Liver (tissue), 3 donors: ENCODE results near the gene TMEM87A.

Experiments used
- FOXA1 ChIP-seq: IDR thresholded peaks from 2 replicates; pipeline ENCODE4 v1.6.1; 2016; ENCODE audit warnings: antibody characterized with exemption
- HNF4G ChIP-seq: IDR thresholded peaks from 2 replicates; pipeline ENCODE4 v1.6.1; 2016; ENCODE audit warnings: antibody characterized with exemption
- JUND ChIP-seq, 2 donors: IDR thresholded peaks; 2 replicates each; pipeline ENCODE4 v1.6.1; 2016; ENCODE audit warnings: antibody characterized with exemption in 2 of 2
- RAD21 ChIP-seq, 2 donors: IDR thresholded peaks; 2 replicates each; pipeline ENCODE4 v1.6.1; 2016; ENCODE audit warnings: antibody characterized with exemption in 2 of 2, mild to moderate bottlenecking in 2 of 2
- YY1 ChIP-seq: IDR thresholded peaks from 2 replicates; pipeline ENCODE4 v1.6.1; 2016; ENCODE audit warnings: antibody characterized with exemption, mild to moderate bottlenecking
- TF ChIP-seq, protein P1 (sequence below): fragments of 150-350 bp; IDR thresholded peaks from 2 replicates; pipeline ENCODE4 v1.5.1; 2017; ENCODE audit warnings: improper control_type of control experiment, low read depth, low read length; ENCODE audit not compliant: missing input control
- TF ChIP-seq, protein P2 (sequence below): IDR thresholded peaks from 2 replicates; pipeline ENCODE4 v1.6.1; 2016; ENCODE audit warnings: antibody characterized with exemption
- TF ChIP-seq, protein P3 (sequence below): IDR thresholded peaks from 2 replicates; pipeline ENCODE4 v1.6.1; 2016; ENCODE audit warnings: antibody characterized with exemption, mild to moderate bottlenecking
- donor health status: healthy.
- donor health status: healthy.

DNA sequence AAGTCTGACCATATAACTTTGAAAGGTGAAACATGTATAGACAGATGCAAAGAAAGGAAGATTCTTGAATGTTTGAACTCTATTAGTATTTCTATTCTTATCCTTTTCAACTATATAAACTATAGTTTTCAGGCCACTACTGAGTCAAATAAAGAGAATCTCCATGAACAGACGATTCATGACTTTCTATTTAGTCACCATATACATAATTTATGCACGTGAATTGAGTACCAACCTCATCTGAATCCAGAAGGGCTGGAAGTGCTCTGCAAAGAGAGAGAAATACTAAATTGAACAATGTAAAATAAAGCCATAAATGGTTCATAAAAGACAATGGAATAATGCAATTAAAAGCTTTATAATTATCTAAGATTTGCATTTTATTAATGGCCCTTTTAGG lies 55.7 kb downstream of the TMEM87A start:
- no peak for TF ChIP-seq FOXA1
- TF ChIP-seq, protein P1, sequence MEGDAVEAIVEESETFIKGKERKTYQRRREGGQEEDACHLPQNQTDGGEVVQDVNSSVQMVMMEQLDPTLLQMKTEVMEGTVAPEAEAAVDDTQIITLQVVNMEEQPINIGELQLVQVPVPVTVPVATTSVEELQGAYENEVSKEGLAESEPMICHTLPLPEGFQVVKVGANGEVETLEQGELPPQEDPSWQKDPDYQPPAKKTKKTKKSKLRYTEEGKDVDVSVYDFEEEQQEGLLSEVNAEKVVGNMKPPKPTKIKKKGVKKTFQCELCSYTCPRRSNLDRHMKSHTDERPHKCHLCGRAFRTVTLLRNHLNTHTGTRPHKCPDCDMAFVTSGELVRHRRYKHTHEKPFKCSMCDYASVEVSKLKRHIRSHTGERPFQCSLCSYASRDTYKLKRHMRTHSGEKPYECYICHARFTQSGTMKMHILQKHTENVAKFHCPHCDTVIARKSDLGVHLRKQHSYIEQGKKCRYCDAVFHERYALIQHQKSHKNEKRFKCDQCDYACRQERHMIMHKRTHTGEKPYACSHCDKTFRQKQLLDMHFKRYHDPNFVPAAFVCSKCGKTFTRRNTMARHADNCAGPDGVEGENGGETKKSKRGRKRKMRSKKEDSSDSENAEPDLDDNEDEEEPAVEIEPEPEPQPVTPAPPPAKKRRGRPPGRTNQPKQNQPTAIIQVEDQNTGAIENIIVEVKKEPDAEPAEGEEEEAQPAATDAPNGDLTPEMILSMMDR = no peak
- no peak for TF ChIP-seq HNF4G
- TF ChIP-seq, protein P2, sequence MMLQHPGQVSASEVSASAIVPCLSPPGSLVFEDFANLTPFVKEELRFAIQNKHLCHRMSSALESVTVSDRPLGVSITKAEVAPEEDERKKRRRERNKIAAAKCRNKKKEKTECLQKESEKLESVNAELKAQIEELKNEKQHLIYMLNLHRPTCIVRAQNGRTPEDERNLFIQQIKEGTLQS = no peak
- TF ChIP-seq, protein P3, sequence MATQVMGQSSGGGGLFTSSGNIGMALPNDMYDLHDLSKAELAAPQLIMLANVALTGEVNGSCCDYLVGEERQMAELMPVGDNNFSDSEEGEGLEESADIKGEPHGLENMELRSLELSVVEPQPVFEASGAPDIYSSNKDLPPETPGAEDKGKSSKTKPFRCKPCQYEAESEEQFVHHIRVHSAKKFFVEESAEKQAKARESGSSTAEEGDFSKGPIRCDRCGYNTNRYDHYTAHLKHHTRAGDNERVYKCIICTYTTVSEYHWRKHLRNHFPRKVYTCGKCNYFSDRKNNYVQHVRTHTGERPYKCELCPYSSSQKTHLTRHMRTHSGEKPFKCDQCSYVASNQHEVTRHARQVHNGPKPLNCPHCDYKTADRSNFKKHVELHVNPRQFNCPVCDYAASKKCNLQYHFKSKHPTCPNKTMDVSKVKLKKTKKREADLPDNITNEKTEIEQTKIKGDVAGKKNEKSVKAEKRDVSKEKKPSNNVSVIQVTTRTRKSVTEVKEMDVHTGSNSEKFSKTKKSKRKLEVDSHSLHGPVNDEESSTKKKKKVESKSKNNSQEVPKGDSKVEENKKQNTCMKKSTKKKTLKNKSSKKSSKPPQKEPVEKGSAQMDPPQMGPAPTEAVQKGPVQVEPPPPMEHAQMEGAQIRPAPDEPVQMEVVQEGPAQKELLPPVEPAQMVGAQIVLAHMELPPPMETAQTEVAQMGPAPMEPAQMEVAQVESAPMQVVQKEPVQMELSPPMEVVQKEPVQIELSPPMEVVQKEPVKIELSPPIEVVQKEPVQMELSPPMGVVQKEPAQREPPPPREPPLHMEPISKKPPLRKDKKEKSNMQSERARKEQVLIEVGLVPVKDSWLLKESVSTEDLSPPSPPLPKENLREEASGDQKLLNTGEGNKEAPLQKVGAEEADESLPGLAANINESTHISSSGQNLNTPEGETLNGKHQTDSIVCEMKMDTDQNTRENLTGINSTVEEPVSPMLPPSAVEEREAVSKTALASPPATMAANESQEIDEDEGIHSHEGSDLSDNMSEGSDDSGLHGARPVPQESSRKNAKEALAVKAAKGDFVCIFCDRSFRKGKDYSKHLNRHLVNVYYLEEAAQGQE = no peak
- TF ChIP-seq YY1 = no peak
- no peak for TF ChIP-seq RAD21 (IDR thresholded peaks at IDR 0.05)
- TF ChIP-seq JUND (IDR thresholded peaks at IDR 0.05) = no peak
